ENCODE results near the gene CEMIP.
A peak's percentile ranks its signal among the peaks of the same experiment; 100 is the strongest.

Gene CEMIP

GRCh38 chr15:80976851-80977250 lies 197.7 kb downstream of the CEMIP start:
- DNase-seq (ENCODE audit: low read depth in 3 of 3, low spot score in 1 of 3), result no peak

GRCh38 chr15:80977627-80978036 lies 198.5 kb downstream of the CEMIP start:
- no peak for DNase-seq (ENCODE audit: low read depth in 3 of 3, low spot score in 1 of 3)

- DNase-seq (ENCODE audit: low read depth in 3 of 3, low spot score in 1 of 3), result no peak
These were observed 199.6 kb downstream of the CEMIP start for GRCh38 chr15:80978685-80979329.

- DNase-seq (ENCODE audit: low read depth in 3 of 3, low spot score in 1 of 3), result no peak
These were observed 200.5 kb downstream of the CEMIP start for GRCh38 chr15:80979538-80980200.

- DNase-seq (ENCODE audit: low read depth in 3 of 3, low spot score in 1 of 3), result no peak
These were observed 203.0 kb downstream of the CEMIP start for GRCh38 chr15:80982205-80982604.

- DNase-seq (ENCODE audit: low read depth in 3 of 3, low spot score in 1 of 3), result no peak
These were observed 203.7 kb downstream of the CEMIP start for GRCh38 chr15:80982839-80983238.

GRCh38 chr15:80984856-80985255 lies 205.7 kb downstream of the CEMIP start:
- no peak for DNase-seq (ENCODE audit: low read depth in 3 of 3, low spot score in 1 of 3)

GRCh38 chr15:80985981-80986380 lies 206.8 kb downstream of the CEMIP start:
- no peak for DNase-seq (ENCODE audit: low read depth in 3 of 3, low spot score in 1 of 3)

GRCh38 chr15:80986487-80986886 lies 207.3 kb downstream of the CEMIP start:
- no peak for DNase-seq (ENCODE audit: low read depth in 3 of 3, low spot score in 1 of 3)

GRCh38 chr15:80988148-80988796 lies 209.1 kb downstream of the CEMIP start:
- no peak for DNase-seq (ENCODE audit: low read depth in 3 of 3, low spot score in 1 of 3)

GRCh38 chr15:80989081-80989517 lies 209.9 kb downstream of the CEMIP start:
- no peak for DNase-seq (ENCODE audit: low read depth in 3 of 3, low spot score in 1 of 3)

GRCh38 chr15:80989518-80990478 lies 210.6 kb downstream of the CEMIP start, which contains the start of gene MESD:
TSS of gene MESD (minus strand) at chr15:80989819. CDS start at chr15:80989791, 28 bp downstream.
- peak; percentile 93 to 99 (median 95) for DNase-seq (ENCODE audit: low read depth in 3 of 3, low spot score in 1 of 3)

- DNase-seq (ENCODE audit: low read depth in 3 of 3, low spot score in 1 of 3), result no peak
These were observed 211.8 kb downstream of the CEMIP start for GRCh38 chr15:80990955-80991354.

GRCh38 chr15:80991421-80991820 lies 212.3 kb downstream of the CEMIP start:
- no peak for DNase-seq (ENCODE audit: low read depth in 3 of 3, low spot score in 1 of 3)

GRCh38 chr15:80992006-80992405 lies 212.8 kb downstream of the CEMIP start:
- no peak for DNase-seq (ENCODE audit: low read depth in 3 of 3, low spot score in 1 of 3)

GRCh38 chr15:80992441-80992840 lies 213.3 kb downstream of the CEMIP start:
- DNase-seq (ENCODE audit: low read depth in 3 of 3, low spot score in 1 of 3), result no peak

GRCh38 chr15:80996247-80996646 lies 217.1 kb downstream of the CEMIP start:
- no peak for DNase-seq (ENCODE audit: low read depth in 3 of 3, low spot score in 1 of 3)

GRCh38 chr15:80997692-80998091 lies 218.5 kb downstream of the CEMIP start:
- no peak for DNase-seq (ENCODE audit: low read depth in 3 of 3, low spot score in 1 of 3)

GRCh38 chr15:80998251-80998650 lies 219.1 kb downstream of the CEMIP start:
- no peak for DNase-seq (ENCODE audit: low read depth in 3 of 3, low spot score in 1 of 3)

GRCh38 chr15:80999623-81000036 lies 220.5 kb downstream of the CEMIP start:
- peak in 1 of 3 donors; percentile 24 for DNase-seq (ENCODE audit: low read depth in 3 of 3, low spot score in 1 of 3)

GRCh38 chr15:81000144-81000623 lies 221.0 kb downstream of the CEMIP start:
- no peak for DNase-seq (ENCODE audit: low read depth in 3 of 3, low spot score in 1 of 3)
